ENCODE data around the gene ETS1.
A peak's percentile ranks its signal among the peaks of the same experiment; 100 is the strongest.

ETS1 gene

GRCh38 chr11:128484172-128484571, 103.2 kb downstream of the ETS1 start:
- no peak for DNase-seq (ENCODE audit: low spot score)
- Histone ChIP-seq H3K27ac (no peak overlapping the region), H3K4me3 (no peak overlapping the region)
- TF ChIP-seq, protein P1, sequence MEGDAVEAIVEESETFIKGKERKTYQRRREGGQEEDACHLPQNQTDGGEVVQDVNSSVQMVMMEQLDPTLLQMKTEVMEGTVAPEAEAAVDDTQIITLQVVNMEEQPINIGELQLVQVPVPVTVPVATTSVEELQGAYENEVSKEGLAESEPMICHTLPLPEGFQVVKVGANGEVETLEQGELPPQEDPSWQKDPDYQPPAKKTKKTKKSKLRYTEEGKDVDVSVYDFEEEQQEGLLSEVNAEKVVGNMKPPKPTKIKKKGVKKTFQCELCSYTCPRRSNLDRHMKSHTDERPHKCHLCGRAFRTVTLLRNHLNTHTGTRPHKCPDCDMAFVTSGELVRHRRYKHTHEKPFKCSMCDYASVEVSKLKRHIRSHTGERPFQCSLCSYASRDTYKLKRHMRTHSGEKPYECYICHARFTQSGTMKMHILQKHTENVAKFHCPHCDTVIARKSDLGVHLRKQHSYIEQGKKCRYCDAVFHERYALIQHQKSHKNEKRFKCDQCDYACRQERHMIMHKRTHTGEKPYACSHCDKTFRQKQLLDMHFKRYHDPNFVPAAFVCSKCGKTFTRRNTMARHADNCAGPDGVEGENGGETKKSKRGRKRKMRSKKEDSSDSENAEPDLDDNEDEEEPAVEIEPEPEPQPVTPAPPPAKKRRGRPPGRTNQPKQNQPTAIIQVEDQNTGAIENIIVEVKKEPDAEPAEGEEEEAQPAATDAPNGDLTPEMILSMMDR (IDR thresholded peaks at IDR 0.05), result no peak

DNA sequence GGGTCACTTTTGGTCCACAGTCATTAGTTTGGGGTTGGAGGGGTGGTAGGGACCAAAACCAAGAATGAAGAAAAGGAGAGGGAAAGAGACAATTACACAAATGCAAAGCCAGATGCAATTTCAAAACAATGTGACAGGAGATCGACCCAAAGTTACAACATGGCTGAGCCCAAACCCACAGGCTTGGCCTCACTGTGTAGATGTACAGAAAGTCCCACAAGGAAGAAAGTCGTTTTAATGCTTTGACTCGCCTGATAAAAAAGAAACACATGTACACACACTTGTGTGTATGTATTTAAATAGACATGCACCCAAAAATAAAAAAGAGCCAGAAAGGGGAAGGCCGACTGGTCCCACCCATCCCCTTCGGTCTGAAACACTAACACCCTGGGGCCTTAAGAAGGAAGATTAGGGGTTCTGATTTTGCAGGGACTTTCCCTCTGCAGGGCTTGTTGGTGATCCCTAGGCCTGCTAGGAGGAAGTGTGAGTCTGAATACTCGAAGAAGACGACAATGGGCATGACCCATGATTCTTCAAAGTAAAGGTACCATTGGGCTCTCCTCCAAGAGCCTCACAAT, 104.1 kb downstream of the ETS1 start:
- Histone ChIP-seq H3K4me3 (no peak overlapping the region), H3K27ac (peak overlapping the region in 1 of 2 donors; percentile 74)
- TF ChIP-seq, protein P1 (IDR thresholded peaks at IDR 0.05), result no peak
- DNase-seq (ENCODE audit: low spot score), result no peak

GRCh38 chr11:128482512-128483191, 104.7 kb downstream of the ETS1 start:
- Histone ChIP-seq H3K4me3 (peak overlapping the region; percentile 21), H3K27ac (peak overlapping the region; percentile 52 to 74)
- TF ChIP-seq, protein P1 (IDR thresholded peaks at IDR 0.05), result no peak
- no peak for DNase-seq (ENCODE audit: low spot score)

- TF ChIP-seq, protein P1 (IDR thresholded peaks at IDR 0.05), result no peak
- Histone ChIP-seq H3K4me3 (peak overlapping the region; percentile 21), H3K27ac (peak overlapping the region; percentile 52 to 74)
- DNase-seq (ENCODE audit: low spot score), result no peak
These were observed 105.3 kb downstream of the ETS1 start for GRCh38 chr11:128482092-128482491.

DNA sequence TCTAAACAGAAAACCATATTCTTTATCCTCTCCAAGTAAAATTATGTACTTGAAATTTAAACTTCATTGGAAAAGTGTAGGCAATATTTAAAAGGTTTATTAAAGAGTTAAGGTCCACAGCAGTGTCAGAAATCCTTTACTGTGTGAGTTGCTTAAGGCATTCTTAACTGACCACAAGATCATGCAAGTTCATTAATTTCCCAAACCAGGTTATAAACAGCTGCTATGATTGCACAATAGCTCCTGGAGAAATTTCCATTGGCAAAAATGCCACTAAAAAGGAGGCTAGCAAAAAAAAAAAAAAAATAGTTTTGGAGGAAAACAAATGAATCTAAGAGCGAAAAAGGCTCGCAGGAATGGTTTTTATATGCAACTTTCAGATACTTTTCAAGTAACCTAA, 106.2 kb downstream of the ETS1 start:
- no peak for DNase-seq (ENCODE audit: low spot score)
- H3K27ac ChIP-seq, result peak overlapping the region; percentile 52 to 82
- H3K4me3 ChIP-seq, result no peak overlapping the region
- TF ChIP-seq, protein P1 (IDR thresholded peaks at IDR 0.05), result no peak

GRCh38 chr11:128480665-128481064, 106.7 kb downstream of the ETS1 start:
- no peak for DNase-seq (ENCODE audit: low spot score)
- Histone ChIP-seq H3K4me3 (no peak overlapping the region), H3K27ac (peak overlapping the region; percentile 52 to 82)
- TF ChIP-seq, protein P1 (IDR thresholded peaks at IDR 0.05), result no peak

GRCh38 chr11:128480066-128480465, 107.3 kb downstream of the ETS1 start:
- Histone ChIP-seq H3K27ac (peak overlapping the region; percentile 52 to 82), H3K4me3 (no peak overlapping the region)
- TF ChIP-seq, protein P1 (IDR thresholded peaks at IDR 0.05), result no peak
- no peak for DNase-seq (ENCODE audit: low spot score)

Data from coronary artery (tissue), 2 donors.